Ishikawa (cell line): Measurements from ENCODE around the gene SLC27A5.

Experiments
- CEBPB ChIP-seq: IDR thresholded peaks from 2 replicates; pipeline ENCODE4 v1.6.1; 2012
- CREB1 ChIP-seq: IDR thresholded peaks from 2 replicates; pipeline ENCODE4 v1.6.1; 2012; ENCODE audit warnings: low read depth
- EGR1 ChIP-seq: IDR thresholded peaks from 2 replicates; pipeline ENCODE4 v1.6.1; 2012
- EP300 ChIP-seq: IDR thresholded peaks from 2 replicates; pipeline ENCODE4 v1.6.1; 2012; ENCODE audit warnings: borderline replicate concordance
- FOXM1 ChIP-seq: IDR thresholded peaks from 2 replicates; pipeline ENCODE4 v1.6.1; 2012; ENCODE audit warnings: low read depth, borderline replicate concordance
- MAX ChIP-seq: IDR thresholded peaks from 2 replicates; pipeline ENCODE4 v1.6.1; 2012
- NFIC ChIP-seq: IDR thresholded peaks from 2 replicates; pipeline ENCODE4 v1.6.1; 2012
- RAD21 ChIP-seq: IDR thresholded peaks from 2 replicates; pipeline ENCODE4 v1.6.1; 2012; ENCODE audit warnings: low read depth
- REST ChIP-seq: IDR thresholded peaks from 2 replicates; pipeline ENCODE4 v1.6.1; 2012; ENCODE audit warnings: low read depth, mild to moderate bottlenecking
- TAF1 ChIP-seq: IDR thresholded peaks from 2 replicates; pipeline ENCODE4 v1.6.1; 2012; ENCODE audit warnings: low read depth, mild to moderate bottlenecking
- TCF12 ChIP-seq: IDR thresholded peaks from 2 replicates; pipeline ENCODE4 v1.6.1; 2012; ENCODE audit warnings: low read depth
- TEAD4 ChIP-seq: IDR thresholded peaks from 2 replicates; pipeline ENCODE4 v1.6.1; 2012
- USF1 ChIP-seq: IDR thresholded peaks from 2 replicates; pipeline ENCODE4 v1.6.1; 2012
- YY1 ChIP-seq: IDR thresholded peaks from 2 replicates; pipeline ENCODE4 v1.6.1; 2012; ENCODE audit warnings: low read depth
- ZBTB7A ChIP-seq: IDR thresholded peaks from 2 replicates; pipeline ENCODE4 v1.6.1; 2012; ENCODE audit warnings: low read depth

SLC27A5 gene

GRCh38 chr19:58553799-58554493, 42.2 kb upstream of the SLC27A5 start:
- TF ChIP-seq ZBTB7A = no peak
- TF ChIP-seq EP300 = no peak
- TF ChIP-seq TAF1 = no peak
- TF ChIP-seq CEBPB = no peak
- TF ChIP-seq TCF12 = no peak
- TF ChIP-seq YY1 = no peak
- TF ChIP-seq REST = no peak
- TF ChIP-seq CREB1 = no peak
- TF ChIP-seq RAD21 = no peak
- TF ChIP-seq MAX = no peak
- TF ChIP-seq NFIC = no peak
- TF ChIP-seq USF1 = no peak
- TF ChIP-seq TEAD4 = no peak
- TF ChIP-seq EGR1 = no peak
- no peak for TF ChIP-seq FOXM1

GRCh38 chr19:58552655-58553054, 40.9 kb upstream of the SLC27A5 start:
- TF ChIP-seq NFIC = no peak
- no peak for TF ChIP-seq YY1
- TF ChIP-seq CREB1 = no peak
- no peak for TF ChIP-seq REST
- TF ChIP-seq FOXM1 = no peak
- TF ChIP-seq EP300 = no peak
- no peak for TF ChIP-seq CEBPB
- no peak for TF ChIP-seq USF1
- no peak for TF ChIP-seq EGR1
- TF ChIP-seq TAF1 = no peak
- TF ChIP-seq TCF12 = no peak
- no peak for TF ChIP-seq RAD21
- TF ChIP-seq ZBTB7A = no peak
- no peak for TF ChIP-seq TEAD4

- TF ChIP-seq USF1 = no peak
- no peak for TF ChIP-seq NFIC
- no peak for TF ChIP-seq ZBTB7A
- TF ChIP-seq TEAD4 = no peak
- TF ChIP-seq MAX = no peak
- no peak for TF ChIP-seq CREB1
- TF ChIP-seq RAD21 = no peak
- no peak for TF ChIP-seq EGR1
- no peak for TF ChIP-seq EP300
- TF ChIP-seq REST = no peak
- TF ChIP-seq TAF1 = no peak
These were observed 40.0 kb upstream of the SLC27A5 start for GRCh38 chr19:58551577-58552471.
